Measurements from ENCODE around the gene ATG16L1. TPM values are rescaled to one million over a fixed set of nuclear protein-coding genes. Genes with fewer than 3 reads are reported as not detected.

ATG16L1 gene
- total RNA-seq, 1 experiment from 2014 or later = 43.2 TPM

DNA sequence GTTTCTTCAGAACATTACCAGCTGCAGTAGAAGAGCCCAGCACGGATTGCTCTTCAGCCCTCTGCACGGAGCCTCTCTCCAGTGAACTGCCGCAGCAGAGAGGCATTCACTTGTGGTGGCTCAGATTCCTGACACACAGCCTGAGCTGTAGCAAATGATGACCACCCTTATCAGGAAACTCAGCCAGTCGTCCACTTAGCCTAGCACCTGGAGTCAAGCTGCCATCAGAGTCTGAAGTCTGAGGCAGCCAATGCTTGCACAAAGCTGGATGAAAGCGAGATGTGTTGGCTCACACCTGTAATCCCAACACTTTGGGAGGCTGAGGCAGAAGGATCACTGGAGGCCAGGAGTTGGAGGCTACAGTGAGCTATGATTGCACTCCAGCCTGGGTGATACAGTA is 44.4 kb downstream of the ATG16L1 start:
- H3K36me3 ChIP-seq (ENCODE audit: insufficient read depth, low read length, poor library complexity, severe bottlenecking) = peaks cover 50% of the 10 kb centered on the region
- ChIA-PET CTCF (no interaction called here), POLR2A (ENCODE audit: low non-redundant PET) (no interaction called here)
- H3K27ac ChIP-seq (ENCODE audit: low read depth, low read length, poor library complexity, severe bottlenecking) = no peak overlapping the region
- no peaks in the 10 kb centered on the region for H3K4me1 ChIP-seq (ENCODE audit: insufficient read depth, low read length, poor library complexity, severe bottlenecking)
- TF ChIP-seq EZH2 (IDR thresholded peaks at IDR 0.05; ENCODE audit: borderline replicate concordance, low read depth, low read length, poor library complexity, severe bottlenecking) = no peak
- TF ChIP-seq, protein P1, sequence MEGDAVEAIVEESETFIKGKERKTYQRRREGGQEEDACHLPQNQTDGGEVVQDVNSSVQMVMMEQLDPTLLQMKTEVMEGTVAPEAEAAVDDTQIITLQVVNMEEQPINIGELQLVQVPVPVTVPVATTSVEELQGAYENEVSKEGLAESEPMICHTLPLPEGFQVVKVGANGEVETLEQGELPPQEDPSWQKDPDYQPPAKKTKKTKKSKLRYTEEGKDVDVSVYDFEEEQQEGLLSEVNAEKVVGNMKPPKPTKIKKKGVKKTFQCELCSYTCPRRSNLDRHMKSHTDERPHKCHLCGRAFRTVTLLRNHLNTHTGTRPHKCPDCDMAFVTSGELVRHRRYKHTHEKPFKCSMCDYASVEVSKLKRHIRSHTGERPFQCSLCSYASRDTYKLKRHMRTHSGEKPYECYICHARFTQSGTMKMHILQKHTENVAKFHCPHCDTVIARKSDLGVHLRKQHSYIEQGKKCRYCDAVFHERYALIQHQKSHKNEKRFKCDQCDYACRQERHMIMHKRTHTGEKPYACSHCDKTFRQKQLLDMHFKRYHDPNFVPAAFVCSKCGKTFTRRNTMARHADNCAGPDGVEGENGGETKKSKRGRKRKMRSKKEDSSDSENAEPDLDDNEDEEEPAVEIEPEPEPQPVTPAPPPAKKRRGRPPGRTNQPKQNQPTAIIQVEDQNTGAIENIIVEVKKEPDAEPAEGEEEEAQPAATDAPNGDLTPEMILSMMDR (conservative IDR thresholded peaks at IDR 0.05; ENCODE audit: low read depth, low read length) = no peak
- no peak for DNase-seq (ENCODE audit: low spot score)
- no TSS peak for BruUV-seq (replicated peaks)
- no peaks in the 10 kb centered on the region for H3K9me3 ChIP-seq (ENCODE audit: low read depth, low read length, poor library complexity, severe bottlenecking)
- no peaks in the 10 kb centered on the region for H3K27me3 ChIP-seq (replicated peaks; ENCODE audit: insufficient read depth, low read depth, low read length, poor library complexity)
- no peak overlapping the region for H3K4me3 ChIP-seq (ENCODE audit: low read depth, low read length, poor library complexity, severe bottlenecking)
- intact Hi-C loops (cut with micrococcal nuclease; ENCODE audit: unreplicated experiment) = no loop called here

DNA sequence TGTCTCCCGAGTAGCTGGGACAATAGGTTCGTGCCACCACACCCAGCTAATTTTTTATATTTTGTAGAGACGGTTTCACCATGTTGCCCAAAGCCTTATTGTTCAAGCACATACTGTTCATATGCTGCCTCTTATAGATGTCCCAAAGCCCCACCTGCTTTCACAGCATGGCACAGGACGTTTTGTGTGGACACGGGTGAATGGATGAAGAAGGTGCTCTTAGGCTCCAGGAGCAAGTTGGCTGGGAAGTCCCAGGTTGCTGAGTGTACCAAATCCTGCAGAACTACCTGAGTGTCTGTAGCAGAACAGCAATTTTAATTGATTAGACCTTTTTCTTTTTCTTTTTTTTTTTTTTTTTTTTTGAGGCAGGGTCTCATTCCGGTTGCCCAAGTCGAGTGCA is 45.6 kb downstream of the ATG16L1 start:
- ChIA-PET POLR2A (ENCODE audit: low non-redundant PET) (no interaction called here), CTCF (no interaction called here)
- Histone ChIP-seq H3K9me3 (ENCODE audit: low read depth, low read length, poor library complexity, severe bottlenecking) (no peaks in the 10 kb centered on the region), H3K36me3 (ENCODE audit: insufficient read depth, low read length, poor library complexity, severe bottlenecking) (peaks cover 38% of the 10 kb centered on the region), H3K27ac (ENCODE audit: low read depth, low read length, poor library complexity, severe bottlenecking) (no peak overlapping the region), H3K27me3 (replicated peaks; ENCODE audit: insufficient read depth, low read depth, low read length, poor library complexity) (no peaks in the 10 kb centered on the region), H3K4me1 (ENCODE audit: insufficient read depth, low read length, poor library complexity, severe bottlenecking) (no peaks in the 10 kb centered on the region), H3K4me3 (ENCODE audit: low read depth, low read length, poor library complexity, severe bottlenecking) (no peak overlapping the region)
- BruUV-seq (replicated peaks) = no TSS peak
- intact Hi-C loops (cut with micrococcal nuclease; ENCODE audit: unreplicated experiment) = no loop called here
- no peak for TF ChIP-seq EZH2 (IDR thresholded peaks at IDR 0.05; ENCODE audit: borderline replicate concordance, low read depth, low read length, poor library complexity, severe bottlenecking)
- TF ChIP-seq, protein P1 (conservative IDR thresholded peaks at IDR 0.05; ENCODE audit: low read depth, low read length) = no peak
- DNase-seq (ENCODE audit: low spot score) = no peak

DNA sequence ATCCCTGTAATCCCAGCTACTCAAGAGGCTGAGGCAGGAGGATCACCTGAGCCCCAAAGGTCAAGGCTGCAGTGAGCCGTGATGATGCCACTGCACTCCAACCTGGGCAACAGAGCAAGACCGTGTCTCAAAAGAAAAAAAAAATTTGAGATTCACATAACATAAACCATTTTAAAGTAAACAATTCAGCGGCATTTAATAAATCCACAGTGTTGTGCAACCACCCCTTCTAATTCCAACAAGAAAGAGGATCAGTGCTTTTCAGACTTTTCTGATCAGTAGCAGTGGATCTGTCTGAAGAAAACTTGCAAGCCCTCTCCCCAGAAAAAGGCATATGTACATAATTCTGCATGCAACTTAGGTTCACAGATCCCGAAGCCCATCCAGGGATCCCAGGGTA is 48.9 kb downstream of the ATG16L1 start:
- Histone ChIP-seq H3K9me3 (ENCODE audit: low read depth, low read length, poor library complexity, severe bottlenecking) (no peaks in the 10 kb centered on the region), H3K4me1 (ENCODE audit: insufficient read depth, low read length, poor library complexity, severe bottlenecking) (no peaks in the 10 kb centered on the region), H3K27ac (ENCODE audit: low read depth, low read length, poor library complexity, severe bottlenecking) (no peak overlapping the region), H3K4me3 (ENCODE audit: low read depth, low read length, poor library complexity, severe bottlenecking) (no peak overlapping the region), H3K36me3 (ENCODE audit: insufficient read depth, low read length, poor library complexity, severe bottlenecking) (peaks cover 6% of the 10 kb centered on the region), H3K27me3 (replicated peaks; ENCODE audit: insufficient read depth, low read depth, low read length, poor library complexity) (no peaks in the 10 kb centered on the region)
- intact Hi-C loops (cut with micrococcal nuclease; ENCODE audit: unreplicated experiment) = no loop called here
- no peak for TF ChIP-seq EZH2 (IDR thresholded peaks at IDR 0.05; ENCODE audit: borderline replicate concordance, low read depth, low read length, poor library complexity, severe bottlenecking)
- TF ChIP-seq, protein P1 (conservative IDR thresholded peaks at IDR 0.05; ENCODE audit: low read depth, low read length) = no peak
- BruUV-seq (replicated peaks) = no TSS peak
- DNase-seq (ENCODE audit: low spot score) = no peak
- CTCF ChIA-PET = no interaction called here
- POLR2A ChIA-PET (ENCODE audit: low non-redundant PET) = no interaction called here
